Spleen (tissue), 7 donors: ENCODE data around the gene ENPP6.

ENCODE experiments used
- POLR2A ChIP-seq, 3 donors: fragments of 450-650 bp; IDR thresholded peaks; one replicate each; pipeline ENCODE4 v1.5.1; 2017; ENCODE audit warnings: antibody characterized with exemption in 3 of 3, mild to moderate bottlenecking in 1 of 3
- POLR2AphosphoS5 ChIP-seq, 3 donors: sonication (generic); formaldehyde crosslinking; IDR thresholded peaks; one replicate each; pipeline ENCODE4 v1.5.1; 2017; ENCODE audit warnings: antibody characterized with exemption in 3 of 3
- TF ChIP-seq, protein P1 (sequence below), 11 experiments: fragments of 200-600 bp in 7 of 11; fragments of 450-650 bp in 4 of 11; sonication (generic) in 4 of 11; IDR thresholded peaks in 8 of 11; conservative IDR thresholded peaks in 3 of 11; 1 replicate in 7 of 11; 2 replicates in 4 of 11; pipeline versions ENCODE4 v1.4.0 to v1.8.0; 2016 to 2021; ENCODE audit warnings: antibody characterized with exemption in 11 of 11, inconsistent platforms in 4 of 11, mild to moderate bottlenecking in 1 of 11
- donor health status: DM: no; HTN: no; CAD: no; lungs with moderate emphysema.
- donor health status: DM: no; HTN: no; CAD: no.
- donor health status: DM: no; HTN: no; CAD: no.

DNA sequence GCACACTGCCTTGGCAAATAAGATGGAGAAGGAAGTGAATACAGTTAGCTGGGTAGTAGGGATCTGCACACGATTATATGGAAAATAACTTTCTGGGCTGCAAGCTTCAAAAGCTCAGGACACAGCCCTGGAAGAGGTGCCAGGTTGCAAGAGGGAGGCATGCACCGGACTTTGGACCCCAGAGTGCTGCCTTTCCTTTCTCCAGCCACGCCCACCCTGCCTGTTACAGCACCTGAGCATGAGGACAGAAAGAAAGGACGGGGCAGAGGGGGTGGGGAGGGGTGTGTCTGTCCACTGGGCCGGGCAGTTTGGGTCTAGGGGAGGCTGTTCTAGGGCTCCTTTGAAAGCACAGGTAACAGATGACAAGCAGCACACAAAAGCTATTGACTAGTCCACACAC lies 152.8 kb downstream of the ENPP6 start:
- TF ChIP-seq POLR2A (IDR thresholded peaks at IDR 0.05): no peak
- TF ChIP-seq, protein P1, sequence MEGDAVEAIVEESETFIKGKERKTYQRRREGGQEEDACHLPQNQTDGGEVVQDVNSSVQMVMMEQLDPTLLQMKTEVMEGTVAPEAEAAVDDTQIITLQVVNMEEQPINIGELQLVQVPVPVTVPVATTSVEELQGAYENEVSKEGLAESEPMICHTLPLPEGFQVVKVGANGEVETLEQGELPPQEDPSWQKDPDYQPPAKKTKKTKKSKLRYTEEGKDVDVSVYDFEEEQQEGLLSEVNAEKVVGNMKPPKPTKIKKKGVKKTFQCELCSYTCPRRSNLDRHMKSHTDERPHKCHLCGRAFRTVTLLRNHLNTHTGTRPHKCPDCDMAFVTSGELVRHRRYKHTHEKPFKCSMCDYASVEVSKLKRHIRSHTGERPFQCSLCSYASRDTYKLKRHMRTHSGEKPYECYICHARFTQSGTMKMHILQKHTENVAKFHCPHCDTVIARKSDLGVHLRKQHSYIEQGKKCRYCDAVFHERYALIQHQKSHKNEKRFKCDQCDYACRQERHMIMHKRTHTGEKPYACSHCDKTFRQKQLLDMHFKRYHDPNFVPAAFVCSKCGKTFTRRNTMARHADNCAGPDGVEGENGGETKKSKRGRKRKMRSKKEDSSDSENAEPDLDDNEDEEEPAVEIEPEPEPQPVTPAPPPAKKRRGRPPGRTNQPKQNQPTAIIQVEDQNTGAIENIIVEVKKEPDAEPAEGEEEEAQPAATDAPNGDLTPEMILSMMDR (IDR thresholded peaks at IDR 0.05 in 8 of 11, conservative IDR thresholded peaks at IDR 0.05 in 3 of 11): no peak
- TF ChIP-seq POLR2AphosphoS5 (IDR thresholded peaks at IDR 0.05): no peak
